KBM-7 (cell line): ENCODE measurements around the gene PMEPA1.

Experiments
- DNase-seq: peaks from one replicate; pipeline ENCODE4 v3.0.0-alpha.2; 2015
- in situ Hi-C: fragments of 300-500 bp; cut with MboI; formaldehyde crosslinking; loops from 2 replicates; pipeline ENCODE4 v1.14.3; 2020; ENCODE audit warnings: low sequenced_read_pairs, low pct_unique_long_range_greater_than_20kb, mixed read lengths

PMEPA1 gene

GRCh38 chr20:57621421-57622200 lies 88.2 kb downstream of the PMEPA1 start:
- no peak for DNase-seq
- in situ Hi-C loops = loop anchor here (25.0 kb wide), 1 partner anchor 566 kb away; no protein-coding TSS in a partner anchor

DNA sequence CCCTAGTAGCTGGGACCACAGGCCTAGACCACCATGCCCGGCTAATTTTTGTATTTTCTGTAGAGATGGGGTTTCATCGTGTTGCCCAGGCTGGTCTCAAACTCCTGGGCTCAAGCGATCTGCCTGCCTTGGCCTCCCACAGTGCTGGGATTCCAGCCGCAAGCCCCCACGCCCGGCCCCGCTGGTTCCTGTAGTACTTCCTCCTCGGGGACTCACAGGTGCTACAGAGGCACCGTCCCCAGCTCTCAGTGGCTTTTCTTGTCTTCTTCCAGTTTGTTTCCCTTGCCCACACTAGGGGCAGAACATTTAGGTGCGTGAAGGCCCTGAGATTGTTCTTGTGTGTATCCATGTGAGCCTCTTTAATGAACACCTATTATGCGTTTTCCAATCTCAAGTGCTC lies 88.8 kb downstream of the PMEPA1 start:
- DNase-seq = peak; percentile 19
- in situ Hi-C loops = loop anchor here (25.0 kb wide), 1 partner anchor 566 kb away; no protein-coding TSS in a partner anchor

GRCh38 chr20:57620274-57620990 lies 89.4 kb downstream of the PMEPA1 start, which contains the start of gene ZBP1:
TSS of gene ZBP1 (minus strand) at chr20:57620426. CDS start at chr20:57620295, 131 bp downstream.
- no peak for DNase-seq
- in situ Hi-C loops = loop anchor here (25.0 kb wide), 1 partner anchor 567 kb away; no protein-coding TSS in a partner anchor

DNA sequence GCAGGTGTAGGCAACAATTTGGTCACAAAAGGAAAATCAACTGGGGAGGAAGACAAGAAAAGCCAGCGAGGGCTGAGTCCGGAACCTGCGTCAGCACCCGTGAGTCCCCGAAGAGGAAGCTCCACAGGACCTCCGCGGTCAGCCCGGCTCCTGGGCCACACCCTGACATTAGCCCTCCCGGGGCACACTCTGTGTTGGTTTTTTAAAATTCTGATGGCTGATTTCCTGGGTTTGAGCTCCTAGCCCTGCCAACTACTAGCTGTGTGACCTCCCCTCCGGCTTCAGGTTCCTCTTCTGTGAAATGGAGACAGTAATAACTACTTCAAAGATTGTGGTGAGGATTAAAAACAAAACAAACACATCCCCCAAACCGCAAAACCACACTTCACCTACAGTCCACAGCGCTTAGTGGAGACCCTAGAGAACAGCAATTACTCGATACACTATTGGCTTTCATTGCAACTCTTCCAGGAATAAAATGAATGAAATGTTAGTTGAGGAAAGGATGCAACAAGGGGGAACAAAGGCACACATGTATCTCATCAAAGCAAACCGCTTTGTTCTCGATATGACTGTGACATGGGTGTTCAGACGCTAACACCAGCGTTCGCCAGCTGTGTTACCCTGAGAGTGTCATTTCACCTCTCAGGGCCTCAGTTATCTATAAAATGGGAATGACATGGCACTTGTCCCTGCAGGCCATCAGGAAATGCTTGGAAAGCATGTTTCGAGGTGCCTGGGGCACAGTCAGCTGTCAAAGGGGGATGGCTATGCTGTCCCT lies 90.6 kb downstream of the PMEPA1 start:
- in situ Hi-C loops = loop anchor here (25.0 kb wide), 1 partner anchor 568 kb away; no protein-coding TSS in a partner anchor
- peak; percentile 86 for DNase-seq

DNA sequence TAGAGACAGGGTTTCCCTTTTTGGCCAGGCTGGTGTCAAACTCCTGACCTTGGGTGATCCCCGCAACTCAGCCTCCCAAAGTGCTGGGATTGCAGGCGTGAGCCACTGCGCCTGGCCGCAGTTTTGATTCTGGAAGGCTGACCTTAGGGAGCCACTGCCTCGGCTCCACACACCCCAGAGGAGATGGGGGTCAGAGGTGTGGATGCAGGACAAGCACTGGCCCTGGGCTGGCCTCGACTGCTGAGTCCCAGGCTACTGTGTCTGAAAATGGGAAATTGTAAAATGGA lies 91.1 kb downstream of the PMEPA1 start:
- in situ Hi-C loops = loop anchor here (25.0 kb wide), 1 partner anchor 569 kb away; no protein-coding TSS in a partner anchor
- no peak for DNase-seq

DNA sequence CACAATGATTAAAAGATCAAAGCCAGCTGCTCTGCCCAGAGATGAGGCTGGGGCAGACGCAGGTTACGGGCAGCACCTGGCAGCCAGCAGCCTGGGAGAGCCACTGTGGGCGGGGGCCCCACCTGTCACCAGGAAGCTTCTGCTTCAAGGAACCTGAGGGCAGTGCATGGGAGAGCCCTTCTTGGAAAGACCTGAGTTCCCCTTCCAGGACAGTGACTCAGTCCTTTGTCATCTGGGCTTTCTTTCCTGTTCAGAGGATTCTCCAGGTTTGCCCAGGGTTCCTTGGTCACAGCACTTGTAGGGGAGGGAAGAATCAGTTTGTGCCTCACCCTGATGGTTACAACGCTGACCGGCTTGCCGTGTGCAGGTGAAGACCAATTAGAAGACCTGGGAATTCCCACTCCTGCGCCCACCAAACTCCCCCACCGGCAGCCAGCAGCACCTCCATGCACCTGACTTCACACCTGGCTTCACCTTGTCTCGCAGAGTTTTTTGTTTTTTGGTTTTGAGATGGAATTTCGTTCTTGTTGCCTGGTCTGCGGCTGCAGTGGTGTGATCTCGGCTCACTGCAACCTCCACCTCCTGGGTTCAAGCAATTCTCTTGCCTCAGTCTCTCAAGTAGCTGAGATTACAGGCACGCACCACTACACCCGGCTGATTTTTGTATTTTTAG lies 91.6 kb downstream of the PMEPA1 start:
- in situ Hi-C loops = loop anchor here (25.0 kb wide), 1 partner anchor 569 kb away; no protein-coding TSS in a partner anchor
- no peak for DNase-seq

- in situ Hi-C loops = loop anchor here (25.0 kb wide), 1 partner anchor 570 kb away; no protein-coding TSS in a partner anchor
- DNase-seq = no peak
Measured at GRCh38 chr20:57617079-57617795, 92.6 kb downstream of the PMEPA1 start.

DNA sequence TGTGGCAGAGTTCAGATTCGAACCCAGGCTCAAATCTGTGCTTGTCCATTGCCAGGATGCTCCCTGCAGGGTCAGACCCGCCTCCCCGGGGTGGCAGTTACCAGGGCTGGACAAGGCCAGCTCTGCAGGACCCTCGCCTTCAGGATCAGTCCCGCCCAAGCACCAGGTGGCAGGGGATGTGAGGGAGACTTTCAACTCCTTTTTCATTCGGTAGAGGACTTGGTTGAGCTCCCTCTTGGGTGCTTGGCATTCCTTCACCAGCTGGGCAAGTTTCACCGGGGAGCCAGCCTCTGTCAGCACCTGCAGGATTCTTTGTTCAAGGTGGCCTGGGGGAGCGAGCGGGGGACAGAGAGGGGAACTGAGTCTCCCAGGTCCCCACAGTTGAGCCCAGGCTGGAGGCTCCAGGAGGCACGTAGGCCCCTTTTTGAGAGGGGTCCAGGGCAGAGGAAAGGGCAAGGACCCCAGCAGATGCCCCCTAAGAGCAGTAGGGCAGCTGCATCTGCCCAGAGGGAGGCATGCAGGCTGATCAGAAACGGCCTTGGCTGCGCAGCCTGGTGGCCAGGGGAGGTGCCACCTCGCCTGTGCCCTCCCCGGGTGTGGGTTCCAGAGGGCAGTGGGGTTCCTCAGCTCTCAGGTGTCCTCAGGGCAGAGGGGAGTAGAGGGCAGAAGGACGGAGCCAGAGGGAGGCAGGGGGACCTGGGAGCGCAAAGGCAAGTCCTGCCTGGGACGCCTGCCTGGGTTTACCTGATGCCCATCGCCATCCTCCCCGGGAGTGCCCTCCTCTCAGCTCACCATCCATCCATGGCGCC lies 93.5 kb downstream of the PMEPA1 start:
- no peak for DNase-seq
- in situ Hi-C loops = loop anchor here (25.0 kb wide), 1 partner anchor 571 kb away; no protein-coding TSS in a partner anchor

GRCh38 chr20:57615445-57615811 lies 94.4 kb downstream of the PMEPA1 start:
- no peak for DNase-seq
- in situ Hi-C loops = loop anchor here (25.0 kb wide), 1 partner anchor 572 kb away; no protein-coding TSS in a partner anchor

- in situ Hi-C loops = loop anchor here (25.0 kb wide), 1 partner anchor 573 kb away; no protein-coding TSS in a partner anchor
Measured at GRCh38 chr20:57614490-57615444, 95.0 kb downstream of the PMEPA1 start.

GRCh38 chr20:57613481-57613921 lies 96.3 kb downstream of the PMEPA1 start:
- in situ Hi-C loops = loop anchor here (25.0 kb wide), 1 partner anchor 574 kb away; no protein-coding TSS in a partner anchor
- no peak for DNase-seq

More at GRCh38 chr20:57614490-57615444, 95.0 kb downstream of the PMEPA1 start:
- no peak for DNase-seq

- in situ Hi-C loops = loop anchor here (25.0 kb wide), 1 partner anchor 574 kb away; no protein-coding TSS in a partner anchor
- DNase-seq = no peak
Measured at GRCh38 chr20:57612916-57613315, 96.9 kb downstream of the PMEPA1 start.

- DNase-seq = no peak
- in situ Hi-C loops = loop anchor here (25.0 kb wide), 1 partner anchor 575 kb away; no protein-coding TSS in a partner anchor
Measured at GRCh38 chr20:57612436-57612835, 97.4 kb downstream of the PMEPA1 start.

GRCh38 chr20:57611586-57612311 lies 98.1 kb downstream of the PMEPA1 start:
- no peak for DNase-seq
- in situ Hi-C loops = loop anchor here (25.0 kb wide), 1 partner anchor 576 kb away; no protein-coding TSS in a partner anchor

GRCh38 chr20:57610261-57610952 lies 99.4 kb downstream of the PMEPA1 start:
- no peak for DNase-seq
- in situ Hi-C loops = loop anchor here (25.0 kb wide), 1 partner anchor 577 kb away; no protein-coding TSS in a partner anchor
